HEK293 (cell line): ENCODE results near the gene OR9I1.

ENCODE experiments used
- CTCF ChIA-PET: fragments of 350-600 bp; formaldehyde crosslinking; extraction: SDS; loops from one replicate; lab custom pipeline; 2021; ENCODE audit warnings: antibody characterized with exemption; lab: Yijun Ruan, JAX
- POLR2A ChIA-PET: fragments of 300-600 bp; formaldehyde crosslinking; extraction: SDS; loops from one replicate; lab custom pipeline; 2020; ENCODE audit warnings: antibody characterized with exemption, inconsistent platforms; lab: Yijun Ruan, JAX
- H3K27ac ChIP-seq: fragments of 200-500 bp; sonication (Bioruptor generic); 2 replicates; pipeline ENCODE4 v1.5.1; 2014; ENCODE audit warnings: low read depth, low read length, control low read depth, inconsistent platforms; ENCODE audit errors: extremely low read depth
- H3K36me3 ChIP-seq, 2 experiments: fragments of 200-500 bp in 1 of 2; sonication (Bioruptor generic) in 1 of 2; 1 replicate in 1 of 2; 2 replicates in 1 of 2; pipeline ENCODE4 v1.5.1; 2014 to 2017; ENCODE audit warnings: inconsistent platforms in 2 of 2, low read length in 2 of 2; ENCODE audit not compliant: control insufficient read depth in 2 of 2, insufficient read depth in 1 of 2
- H3K4me1 ChIP-seq: fragments of 200-500 bp; sonication (Bioruptor generic); 2 replicates; pipeline ENCODE4 v1.5.1; 2014; ENCODE audit warnings: mild to moderate bottlenecking, low read length, inconsistent platforms; ENCODE audit not compliant: control insufficient read depth, insufficient read depth
- H3K4me3 ChIP-seq: 2 replicates; pipeline ENCODE4 v1.5.1; 2011; ENCODE audit warnings: low read depth, mild to moderate bottlenecking, control low read depth, low read length, moderate library complexity
- H3K9me3 ChIP-seq: fragments of 200-500 bp; sonication (Bioruptor generic); 2 replicates; pipeline ENCODE4 v1.5.1; 2014; ENCODE audit warnings: low read depth, low read length, inconsistent platforms; ENCODE audit not compliant: control insufficient read depth, insufficient read depth
- FEZF1 ChIP-seq: fragments of 450-650 bp; formaldehyde crosslinking; IDR thresholded peaks from 2 replicates; pipeline ENCODE4 v1.5.1; 2016; ENCODE audit warnings: missing biosample characterization, missing genetic modification characterization
- KLF1 ChIP-seq: fragments of 450-650 bp; formaldehyde crosslinking; IDR thresholded peaks from 2 replicates; pipeline ENCODE4 v1.5.1; 2016; ENCODE audit warnings: missing biosample characterization, missing genetic modification characterization
- KLF7 ChIP-seq: fragments of 450-650 bp; formaldehyde crosslinking; IDR thresholded peaks from 2 replicates; pipeline ENCODE4 v1.5.1; 2016; ENCODE audit warnings: missing biosample characterization, missing genetic modification characterization, borderline replicate concordance
- MEIS1 ChIP-seq: sonication (generic); formaldehyde crosslinking; IDR thresholded peaks from 2 replicates; pipeline ENCODE4 v1.8.1; 2022; ENCODE audit warnings: missing genetic modification reagents, mild to moderate bottlenecking, borderline replicate concordance
- OSR2 ChIP-seq: fragments of 450-650 bp; formaldehyde crosslinking; IDR thresholded peaks from 2 replicates; pipeline ENCODE4 v1.5.1; 2016; ENCODE audit warnings: missing biosample characterization, missing genetic modification characterization
- OVOL3 ChIP-seq: fragments of 450-650 bp; formaldehyde crosslinking; IDR thresholded peaks from 2 replicates; pipeline ENCODE4 v1.5.1; 2016; ENCODE audit warnings: missing biosample characterization, missing genetic modification characterization
- TRIM28 ChIP-seq: IDR thresholded peaks from 2 replicates; pipeline ENCODE4 v1.6.1; 2011; ENCODE audit warnings: low read length, control low read depth, borderline replicate concordance
- TSHZ1 ChIP-seq: fragments of 450-650 bp; formaldehyde crosslinking; IDR thresholded peaks from 2 replicates; pipeline ENCODE4 v1.5.1; 2016; ENCODE audit warnings: missing biosample characterization, missing genetic modification characterization, borderline replicate concordance
- ZBTB11 ChIP-seq: fragments of 450-650 bp; formaldehyde crosslinking; conservative IDR thresholded peaks from 2 replicates; pipeline ENCODE4 v1.5.1; 2016; ENCODE audit warnings: low read depth, missing biosample characterization, missing genetic modification characterization
- ZBTB20 ChIP-seq: fragments of 450-650 bp; formaldehyde crosslinking; IDR thresholded peaks from 2 replicates; pipeline ENCODE4 v1.5.1; 2016; ENCODE audit warnings: missing biosample characterization, missing genetic modification characterization
- ZFP37 ChIP-seq: fragments of 450-650 bp; formaldehyde crosslinking; IDR thresholded peaks from 2 replicates; pipeline ENCODE4 v1.5.1; 2016; ENCODE audit warnings: missing biosample characterization, missing genetic modification characterization
- ZNF146 ChIP-seq: fragments of 450-650 bp; formaldehyde crosslinking; IDR thresholded peaks from 2 replicates; pipeline ENCODE4 v1.5.1; 2016; ENCODE audit warnings: missing biosample characterization, missing genetic modification characterization
- ZNF148 ChIP-seq: fragments of 450-650 bp; formaldehyde crosslinking; IDR thresholded peaks from 2 replicates; pipeline ENCODE4 v1.5.0; 2017; ENCODE audit warnings: missing biosample characterization, missing genetic modification characterization, borderline replicate concordance
- ZNF157 ChIP-seq: fragments of 450-650 bp; formaldehyde crosslinking; IDR thresholded peaks from 2 replicates; pipeline ENCODE4 v1.5.1; 2016; ENCODE audit warnings: missing biosample characterization, missing genetic modification characterization
- ZNF169 ChIP-seq: fragments of 450-650 bp; formaldehyde crosslinking; IDR thresholded peaks from 2 replicates; pipeline ENCODE4 v1.5.1; 2016; ENCODE audit warnings: missing biosample characterization, missing genetic modification characterization
- ZNF26 ChIP-seq: fragments of 450-650 bp; formaldehyde crosslinking; IDR thresholded peaks from 2 replicates; pipeline ENCODE4 v1.5.1; 2016; ENCODE audit warnings: missing biosample characterization, missing genetic modification characterization
- ZNF350 ChIP-seq: fragments of 450-650 bp; formaldehyde crosslinking; IDR thresholded peaks from 2 replicates; pipeline ENCODE4 v1.5.0; 2017; ENCODE audit warnings: missing biosample characterization, mild to moderate bottlenecking, missing genetic modification characterization
- ZNF354C ChIP-seq: fragments of 450-650 bp; formaldehyde crosslinking; IDR thresholded peaks from 2 replicates; pipeline ENCODE4 v1.5.1; 2016; ENCODE audit warnings: missing biosample characterization, missing genetic modification characterization, low read depth, borderline replicate concordance
- ZNF37A ChIP-seq: fragments of 450-650 bp; IDR thresholded peaks from 2 replicates; pipeline ENCODE4 v1.5.1; 2018; ENCODE audit warnings: missing biosample characterization, missing genetic modification characterization
- ZNF394 ChIP-seq: fragments of 450-650 bp; formaldehyde crosslinking; IDR thresholded peaks from 2 replicates; pipeline ENCODE4 v1.5.1; 2016; ENCODE audit warnings: missing biosample characterization, missing genetic modification characterization, mild to moderate bottlenecking, moderate library complexity, borderline replicate concordance
- ZNF488 ChIP-seq: fragments of 450-650 bp; formaldehyde crosslinking; IDR thresholded peaks from 2 replicates; pipeline ENCODE4 v1.5.1; 2016; ENCODE audit warnings: missing biosample characterization, missing genetic modification characterization
- ZNF501 ChIP-seq: fragments of 450-650 bp; formaldehyde crosslinking; IDR thresholded peaks from 2 replicates; pipeline ENCODE4 v1.5.1; 2016; ENCODE audit warnings: missing biosample characterization, missing genetic modification characterization
- ZNF776 ChIP-seq: fragments of 450-650 bp; formaldehyde crosslinking; IDR thresholded peaks from 2 replicates; pipeline ENCODE4 v1.5.0; 2017; ENCODE audit warnings: missing biosample characterization, missing genetic modification characterization, borderline replicate concordance
- ZNF785 ChIP-seq: fragments of 450-650 bp; formaldehyde crosslinking; IDR thresholded peaks from 2 replicates; pipeline ENCODE4 v1.5.1; 2016; ENCODE audit warnings: missing biosample characterization, missing genetic modification characterization
- ZNF830 ChIP-seq: fragments of 450-650 bp; IDR thresholded peaks from 2 replicates; pipeline ENCODE4 v1.5.0; 2018; ENCODE audit warnings: missing biosample characterization, missing genetic modification characterization, low read depth, mild to moderate bottlenecking, moderate library complexity

OR9I1 gene

GRCh38 chr11:58097437-58097836, 27.9 kb downstream of the OR9I1 start (continued):
- TF ChIP-seq ZNF26 (tag by site-specific recombination) (no peak), ZBTB11 (tag by site-specific recombination) (no peak), MEIS1 (CRISPR knock-in tag) (no peak), KLF1 (tag by site-specific recombination) (no peak), ZNF488 (tag by site-specific recombination) (no peak), OVOL3 (tag by site-specific recombination) (no peak), ZNF394 (no peak), ZNF776 (tag by site-specific recombination) (no peak), ZFP37 (tag by site-specific recombination) (no peak), ZNF148 (tag by site-specific recombination) (no peak)

GRCh38 chr11:58086528-58086927, 38.8 kb downstream of the OR9I1 start:
- ChIA-PET POLR2A (no interaction called here), CTCF (no interaction called here)

GRCh38 chr11:58075781-58076180, 49.5 kb downstream of the OR9I1 start:
- POLR2A ChIA-PET, result no interaction called here
- H3K4me1 ChIP-seq, result no peaks in the 10 kb centered on the region
- H3K4me3 ChIP-seq, result no peak overlapping the region
- no peaks in the 10 kb centered on the region for H3K9me3 ChIP-seq
- no peaks in the 10 kb centered on the region for H3K36me3 ChIP-seq
- CTCF ChIA-PET, result no interaction called here
- TF ChIP-seq ZNF501 (tag by site-specific recombination), result no peak
- no peak for TF ChIP-seq TRIM28
- TF ChIP-seq ZNF37A, result no peak
- TF ChIP-seq OSR2 (tag by site-specific recombination), result no peak
- TF ChIP-seq ZNF157 (tag by site-specific recombination), result no peak
- no peak for TF ChIP-seq TSHZ1 (tag by site-specific recombination)
- no peak for TF ChIP-seq ZNF169 (tag by site-specific recombination)
- TF ChIP-seq ZNF354C (tag by site-specific recombination), result no peak
- TF ChIP-seq ZNF830 (tag by site-specific recombination), result no peak
- no peak for TF ChIP-seq ZNF350 (tag by site-specific recombination)
- TF ChIP-seq KLF7, result no peak
- no peak for TF ChIP-seq ZNF785
- no peak for TF ChIP-seq FEZF1 (tag by site-specific recombination)
- H3K27ac ChIP-seq, result no peak overlapping the region

More at GRCh38 chr11:58086528-58086927, 38.8 kb downstream of the OR9I1 start:
- Histone ChIP-seq H3K36me3 (no peaks in the 10 kb centered on the region), H3K4me1 (no peaks in the 10 kb centered on the region), H3K27ac (no peak overlapping the region), H3K4me3 (no peak overlapping the region), H3K9me3 (no peaks in the 10 kb centered on the region)
- TF ChIP-seq ZBTB20 (tag by site-specific recombination) (no peak), ZNF146 (tag by site-specific recombination) (peak; percentile 52; the same call in 1 of the 2 replicates)
